GM12878 (cell line): ENCODE data around the gene SAMD4A. TPM values are rescaled to one million over a fixed set of nuclear protein-coding genes. Genes with fewer than 3 reads are reported as not detected.

Experiments
- ASH2L ChIP-seq: fragments of 300-600, 200-600 bp; sonication (generic); IDR thresholded peaks from 2 replicates; pipeline ENCODE4 v1.6.1; 2017; ENCODE audit warnings: low read depth, mild to moderate bottlenecking, borderline replicate concordance
- BCL11A ChIP-seq: IDR thresholded peaks from 2 replicates; pipeline ENCODE4 v1.6.1; 2011; ENCODE audit warnings: low read depth, low read length
- CEBPZ ChIP-seq: fragments of 150-350 bp; IDR thresholded peaks from 2 replicates; pipeline ENCODE4 v1.6.1; 2016; ENCODE audit warnings: low read depth, low read length
- CHD2 ChIP-seq: IDR thresholded peaks from 2 replicates; pipeline ENCODE4 v1.6.1; 2011; ENCODE audit warnings: low read depth, low read length, improper control_type of control experiment, borderline replicate concordance
- E2F4 ChIP-seq: IDR thresholded peaks from 2 replicates; pipeline ENCODE4 v1.6.1; 2012; ENCODE audit warnings: low read depth, low read length, improper control_type of control experiment
- IKZF1 ChIP-seq: fragments of 450-650 bp; conservative IDR thresholded peaks from 2 replicates; pipeline ENCODE4 v1.6.1; 2017; ENCODE audit warnings: antibody characterized with exemption, mild to moderate bottlenecking
- IKZF2 ChIP-seq, 2 experiments: fragments of 450-650 bp; IDR thresholded peaks; 2 replicates each; pipeline ENCODE4 v1.6.1; 2017; ENCODE audit warnings: mild to moderate bottlenecking in 2 of 2, moderate library complexity in 2 of 2
- NBN ChIP-seq: fragments of 450-650 bp; IDR thresholded peaks from 2 replicates; pipeline ENCODE4 v1.6.1; 2016
- NR2C1 ChIP-seq: fragments of 450-650 bp; IDR thresholded peaks from 2 replicates; pipeline ENCODE4 v1.6.1; 2017; ENCODE audit warnings: antibody characterized with exemption, mild to moderate bottlenecking, moderate library complexity
- RB1 ChIP-seq: fragments of 450-650 bp; formaldehyde crosslinking; IDR thresholded peaks from 2 replicates; pipeline ENCODE4 v1.6.1; 2017; ENCODE audit warnings: mild to moderate bottlenecking, borderline replicate concordance
- SIN3A ChIP-seq: IDR thresholded peaks from 2 replicates; pipeline ENCODE4 v1.6.1; 2012; ENCODE audit warnings: low read depth, low read length, improper control_type of control experiment
- TAF1 ChIP-seq: IDR thresholded peaks from 2 replicates; pipeline ENCODE4 v1.6.1; 2011; ENCODE audit warnings: mild to moderate bottlenecking, low read depth, low read length, borderline replicate concordance
- ZBTB11 ChIP-seq: fragments of 450-650 bp; formaldehyde crosslinking; IDR thresholded peaks from 2 replicates; pipeline ENCODE4 v1.5.0; 2022; ENCODE audit warnings: mild to moderate bottlenecking, missing genetic modification characterization
- ZNF592 ChIP-seq: fragments of 450-650 bp; IDR thresholded peaks from 2 replicates; pipeline ENCODE4 v1.6.1; 2017; ENCODE audit warnings: mild to moderate bottlenecking, moderate library complexity
- polyA plus RNA-seq, 11 experiments: library from polyadenylated mRNA; depleted of rRNA in 4 of 11; unstranded in 6 of 11; stranded (reverse) in 5 of 11; fragments of >200 nt; fragmentation: Nextera tagmentation in 4 of 11; fragmentation: Illumina TruSeq in 1 of 11; extraction: Ambion mirVana in 4 of 11; extraction: Trizol in 1 of 11; gene quantifications; 1 replicate in 1 of 11; 2 replicates in 10 of 11; pipeline versions ENCODE4 v1.2.1 to v1.2.3, GENCODE V29; 2011 to 2016; ENCODE audit warnings: inconsistent platforms in 2 of 11, missing spikeins in 2 of 11, low read depth in 1 of 11
- total RNA-seq, 4 experiments: library from RNA; depleted of rRNA in 3 of 4; stranded (reverse); fragments of >200 nt in 3 of 4; fragmentation: Illumina TruSeq in 1 of 4; extraction: Trizol in 1 of 4; gene quantifications; 2 replicates each; pipeline versions ENCODE4 v1.2.1 to v1.2.3, GENCODE V29; 2013 to 2021

SAMD4A gene
- total and polyA plus RNA-seq, 10 of the 15 experiments (the other 5 are each of a cell fraction or from before 2014, with no cell fraction given), result 0.05 to 0.56 (median 0.31) TPM

- TF ChIP-seq IKZF2 (IDR thresholded peaks at IDR 0.05) (peak; percentile 97 to 98), RB1 (no peak), NR2C1 (no peak), SIN3A (no peak), E2F4 (no peak), IKZF1 (peak; percentile 89), CHD2 (0 out of 2 replicates have a peak, but pooled peaks have one; percentile 29), ASH2L (no peak), ZBTB11 (CRISPR knock-in tag) (no peak), TAF1 (no peak), NBN (peak; percentile 84; the same call in 1 of the 2 replicates), ZNF592 (no peak), CEBPZ (no peak), BCL11A (no peak)
Measured at GRCh38 chr14:54730156-54730961, 163.4 kb downstream of the SAMD4A start (continued).
